HG02852 (cell line): Measurements from ENCODE around the gene HLA-DPA1.

ENCODE experiments used
- ATAC-seq: cut with Tn5 transposase; IDR thresholded peaks from one replicate; pipeline ENCODE4 v1.9.1; 2021; ENCODE audit warnings: mild to moderate bottlenecking, moderate library complexity; ENCODE audit not compliant: unreplicated experiment

Gene HLA-DPA1

GRCh38 chr6:33088931-33089620 is 15.6 kb upstream of the HLA-DPA1 start:
- no peak for ATAC-seq

DNA sequence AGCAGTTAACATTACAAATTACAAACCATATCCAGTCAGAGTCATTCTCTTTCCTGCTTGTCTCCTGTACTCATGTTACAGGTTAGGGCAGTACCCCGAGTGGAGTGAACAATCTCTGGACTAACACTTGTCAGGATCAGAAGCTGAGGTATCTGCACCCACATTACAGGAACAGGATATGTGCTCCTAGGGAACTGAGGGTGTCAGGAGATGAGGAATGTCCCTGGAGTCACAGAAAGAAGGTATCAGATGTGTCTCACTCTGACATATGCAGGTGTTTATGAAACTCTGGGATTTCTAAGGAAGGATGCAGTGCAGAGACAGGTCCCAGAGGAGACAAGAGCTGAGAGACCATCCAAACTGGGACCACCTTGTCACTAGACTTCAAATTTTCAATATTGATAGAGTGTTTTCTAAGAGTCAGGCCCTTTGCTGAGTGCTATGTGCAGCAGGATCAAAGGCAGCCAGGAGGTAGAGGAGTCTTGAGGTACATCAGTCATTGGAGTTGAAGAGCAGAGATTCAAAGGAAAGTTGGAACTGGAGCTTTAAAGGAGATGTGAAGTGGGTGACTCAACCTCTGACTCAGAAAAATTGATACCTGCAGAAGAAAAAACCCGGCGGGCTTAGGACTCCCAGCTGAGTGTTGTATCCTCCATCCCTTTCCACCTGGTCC is 14.9 kb upstream of the HLA-DPA1 start:
- no peak for ATAC-seq

- no peak for ATAC-seq
Observed at GRCh38 chr6:33085627-33086026, 12.2 kb upstream of the HLA-DPA1 start.

GRCh38 chr6:33082702-33083101 is 9.3 kb upstream of the HLA-DPA1 start:
- ATAC-seq: no peak

GRCh38 chr6:33081098-33081824 is 7.8 kb upstream of the HLA-DPA1 start:
- ATAC-seq: no peak

DNA sequence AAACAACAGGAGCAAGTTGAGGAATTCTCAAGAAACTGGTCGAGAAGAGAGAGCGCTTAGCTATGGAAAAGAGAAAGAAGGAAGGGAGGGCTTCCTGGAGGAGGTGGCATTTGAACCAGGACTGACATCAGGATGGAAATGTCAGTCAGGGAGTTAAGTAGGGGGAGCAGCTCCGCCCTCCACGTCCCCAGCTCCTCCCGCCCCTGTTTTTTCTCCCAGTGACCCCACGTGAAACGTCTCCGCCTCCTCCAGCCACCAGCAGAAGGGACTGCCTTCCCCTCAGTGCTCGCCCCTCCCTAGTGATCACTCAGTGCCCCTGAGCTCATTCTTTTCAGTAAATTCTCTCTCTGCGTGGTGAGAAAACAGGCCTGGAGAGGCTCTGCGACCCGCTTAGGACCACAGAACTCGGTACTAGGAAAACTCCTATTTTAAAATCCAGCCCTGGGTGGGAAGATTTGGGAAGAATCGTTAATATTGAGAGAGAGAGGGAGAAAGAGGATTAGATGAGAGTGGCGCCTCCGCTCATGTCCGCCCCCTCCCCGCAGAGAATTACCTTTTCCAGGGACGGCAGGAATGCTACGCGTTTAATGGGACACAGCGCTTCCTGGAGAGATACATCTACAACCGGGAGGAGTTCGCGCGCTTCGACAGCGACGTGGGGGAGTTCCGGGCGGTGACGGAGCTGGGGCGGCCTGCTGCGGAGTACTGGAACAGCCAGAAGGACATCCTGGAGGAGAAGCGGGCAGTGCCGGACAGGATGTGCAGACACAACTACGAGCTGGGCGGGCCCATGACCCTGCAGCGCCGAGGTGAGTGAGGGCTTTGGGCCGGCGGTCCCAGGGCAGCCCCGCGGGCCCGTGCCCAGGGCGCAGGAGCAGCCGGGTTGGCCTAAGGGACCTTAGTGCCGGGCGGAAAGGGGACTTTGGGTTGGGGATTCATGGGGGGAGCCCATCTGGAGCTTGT is 7.0 kb upstream of the HLA-DPA1 start:
- no peak for ATAC-seq

DNA sequence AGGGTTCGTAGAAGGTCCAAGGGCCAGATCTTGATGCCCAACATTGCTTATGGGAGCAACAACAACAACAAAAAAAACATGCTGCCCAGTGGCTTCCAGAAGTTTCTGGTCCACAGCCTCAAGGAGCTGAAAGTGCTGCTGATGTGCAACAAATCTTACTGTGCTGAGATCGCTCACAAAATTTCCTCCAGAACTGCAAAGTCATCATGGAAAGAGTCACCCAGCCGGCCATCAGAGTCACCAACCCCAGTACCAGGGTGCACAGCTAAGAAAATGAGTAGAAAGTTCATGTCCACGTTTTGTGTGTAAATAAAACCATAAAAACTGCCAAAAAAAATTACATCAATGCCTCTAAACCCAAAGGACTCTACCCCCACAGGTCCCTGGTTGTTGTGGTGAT is 6.1 kb upstream of the HLA-DPA1 start:
- no peak for ATAC-seq

- no peak for ATAC-seq
Observed at GRCh38 chr6:33078919-33079521, 5.6 kb upstream of the HLA-DPA1 start.

- ATAC-seq: no peak
Observed at GRCh38 chr6:33078442-33078841, 5.0 kb upstream of the HLA-DPA1 start.

DNA sequence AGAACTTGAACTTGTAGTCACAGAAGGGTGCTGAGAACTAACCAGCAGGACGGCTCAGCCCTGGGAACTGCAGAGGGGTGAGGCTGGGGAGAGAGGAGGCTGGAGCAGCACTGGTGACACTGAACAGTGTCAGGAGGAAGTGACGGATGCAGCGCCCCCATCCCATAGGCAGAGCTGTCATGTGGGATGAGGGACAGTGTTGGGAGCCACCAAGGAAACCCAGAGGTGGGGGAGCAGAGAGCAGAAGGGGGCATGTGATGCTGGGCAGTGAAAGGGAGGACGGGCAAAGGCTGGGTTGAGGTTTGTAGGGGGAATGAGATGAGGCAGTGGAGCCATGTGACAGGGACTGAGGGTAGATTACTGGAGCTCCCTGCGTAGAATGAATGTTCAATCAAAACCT is 4.5 kb upstream of the HLA-DPA1 start:
- no peak for ATAC-seq

DNA sequence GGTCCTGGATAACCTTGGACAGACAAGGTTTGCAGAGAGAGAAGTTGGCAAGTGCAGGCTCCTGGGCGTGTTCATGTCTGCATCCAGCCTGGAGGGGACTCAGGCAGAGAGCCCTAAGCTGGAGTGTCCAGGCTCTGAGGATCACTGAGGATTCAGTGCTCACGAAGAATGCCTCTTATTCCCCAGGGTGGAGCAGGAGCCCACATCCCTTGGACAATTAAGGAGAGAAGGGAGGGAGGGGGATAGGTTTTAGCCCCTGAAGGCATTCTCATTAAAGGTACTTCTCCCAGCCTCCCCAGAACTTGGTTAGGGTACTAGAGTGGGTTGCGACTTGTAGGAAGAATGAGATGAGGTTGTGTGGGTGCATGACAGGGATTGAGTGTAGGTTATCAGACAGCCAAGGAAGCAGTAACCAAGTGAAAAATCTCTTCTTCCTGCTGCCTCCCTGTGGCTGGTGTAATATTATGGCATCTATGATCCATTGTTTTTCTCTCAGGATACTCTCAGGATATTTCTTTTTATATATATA is 3.0 kb upstream of the HLA-DPA1 start:
- ATAC-seq: no peak

DNA sequence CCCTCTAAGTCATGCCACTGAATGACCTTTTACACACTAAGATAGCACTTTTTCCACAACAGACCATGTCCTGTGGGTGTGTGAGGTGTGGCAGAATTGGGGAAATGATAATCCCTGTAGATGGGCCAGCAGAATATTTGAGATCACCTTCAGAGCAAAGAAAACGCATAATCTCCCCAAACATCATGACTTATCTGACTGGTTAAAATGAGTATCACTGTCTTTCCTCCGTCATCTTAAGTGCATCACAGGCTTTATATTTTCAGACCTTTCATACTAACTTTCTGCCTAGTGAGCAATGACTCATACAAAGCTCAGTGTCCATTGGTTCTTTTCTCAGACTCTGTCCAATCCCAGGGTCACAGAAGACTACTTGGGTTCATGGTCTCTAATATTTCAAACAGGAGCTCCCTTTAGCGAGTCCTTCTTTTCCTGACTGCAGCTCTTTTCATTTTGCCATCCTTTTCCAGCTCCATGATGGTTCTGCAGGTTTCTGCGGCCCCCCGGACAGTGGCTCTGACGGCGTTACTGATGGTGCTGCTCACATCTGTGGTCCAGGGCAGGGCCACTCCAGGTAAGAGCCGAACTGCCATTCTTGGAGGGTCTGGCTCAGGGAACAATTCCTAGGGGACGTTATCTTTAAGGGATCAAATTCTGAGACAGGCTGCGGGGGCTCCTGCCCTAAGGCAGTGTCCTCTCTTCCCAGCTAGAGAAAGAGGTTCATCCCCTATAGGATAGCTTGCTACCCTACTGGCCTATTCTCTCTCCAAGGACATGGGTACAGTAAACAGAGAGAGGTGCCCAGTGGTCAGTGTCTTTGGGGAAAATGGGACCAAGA is 2.3 kb upstream of the HLA-DPA1 start, which contains the start of gene HLA-DPB1:
TSS of gene HLA-DPB1 (plus strand) at position 423 of the 838 bp plus-strand sequence. CDS start at position 475, 52 bp downstream.
- ATAC-seq: peak; percentile 70

DNA sequence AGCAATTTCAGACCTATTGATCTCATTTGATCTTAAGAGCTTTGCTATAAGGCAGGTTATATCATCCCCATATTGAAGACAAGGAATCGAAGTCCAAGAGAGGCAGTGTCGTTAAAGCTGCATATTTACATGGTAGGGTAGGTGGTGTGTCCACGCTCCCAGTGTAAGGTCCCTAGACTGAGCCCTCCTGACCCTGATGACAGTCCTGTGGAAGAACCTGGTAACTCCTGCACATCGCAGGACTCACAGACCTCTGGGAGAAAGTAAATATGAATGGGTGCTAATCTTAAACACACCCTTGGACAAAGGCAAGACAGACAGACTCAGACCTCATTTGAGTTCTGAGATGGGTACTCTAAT is 1.7 kb upstream of the HLA-DPA1 start:
- ATAC-seq: no peak

- ATAC-seq: no peak
Observed at GRCh38 chr6:33072508-33073100, 845 bp downstream of the HLA-DPA1 start.

DNA sequence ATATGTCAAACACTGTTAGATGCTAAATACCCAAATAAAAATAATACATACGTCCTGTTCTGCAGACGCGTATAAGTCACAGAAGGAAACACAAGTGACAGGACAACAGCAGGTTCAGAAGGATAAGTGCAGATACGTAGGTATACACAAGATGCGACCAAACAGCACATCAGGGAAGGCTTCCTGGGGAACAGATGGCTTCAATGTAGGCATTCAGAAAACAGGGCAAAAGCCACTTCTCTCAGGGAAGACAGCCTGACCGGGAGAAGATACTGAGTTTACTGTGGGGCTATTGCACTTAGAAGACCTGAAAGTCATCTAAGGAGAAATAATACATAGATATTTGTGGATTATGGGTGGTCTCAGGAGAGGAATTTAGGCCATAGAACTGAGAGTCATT is 1.9 kb downstream of the HLA-DPA1 start:
- ATAC-seq: no peak

DNA sequence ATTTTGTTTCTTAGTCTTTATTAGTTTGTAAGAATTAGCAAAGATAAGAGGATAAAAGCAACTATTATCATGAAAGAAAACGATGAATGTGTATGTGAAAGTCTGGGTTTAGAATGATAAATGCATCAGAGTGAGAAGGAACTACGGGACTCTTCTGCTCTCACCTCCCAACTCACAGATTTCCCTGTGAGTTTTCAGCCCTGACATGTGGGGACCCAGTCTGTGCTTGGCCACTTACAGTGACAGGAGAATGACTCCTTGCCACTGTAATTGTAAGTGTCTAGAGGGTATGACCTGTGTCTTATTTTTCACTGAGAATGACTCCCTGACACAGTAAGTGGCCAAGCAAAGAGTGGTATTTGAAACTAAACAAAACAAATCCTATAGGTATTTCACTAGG is 2.5 kb downstream of the HLA-DPA1 start:
- ATAC-seq: no peak

DNA sequence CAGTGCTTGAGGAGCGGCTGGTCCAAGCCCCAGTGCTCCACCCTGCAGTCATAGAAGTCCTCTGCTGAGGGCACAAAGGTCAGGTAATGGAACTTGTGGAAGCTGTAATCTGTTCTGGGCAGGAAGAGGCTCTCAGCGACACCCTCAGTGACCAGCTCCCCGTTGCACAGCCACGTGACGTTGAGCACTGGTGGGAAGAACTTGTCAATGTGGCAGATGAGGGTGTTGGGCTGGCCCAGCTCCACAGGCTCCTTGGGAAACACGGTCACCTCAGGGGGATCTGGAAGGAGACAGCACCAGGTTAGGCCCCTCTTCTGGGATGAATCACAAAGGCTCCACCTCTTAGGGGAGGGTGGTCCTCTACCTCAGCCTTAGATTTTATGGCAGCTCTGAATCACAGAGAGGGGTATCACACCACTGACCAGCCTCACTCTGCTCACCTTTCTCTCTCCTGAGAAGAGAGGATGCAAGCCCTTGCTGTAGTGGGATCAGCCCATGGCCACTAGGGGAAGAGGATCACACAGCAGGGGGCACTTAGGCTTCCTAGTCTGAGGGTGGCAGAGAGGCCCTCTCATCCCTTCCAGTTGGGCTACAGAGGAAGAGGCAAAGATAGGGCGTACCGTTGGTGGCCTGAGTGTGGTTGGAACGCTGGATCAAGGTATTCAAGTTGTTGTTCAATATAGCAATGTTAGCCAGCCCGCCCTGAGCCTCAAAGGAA is 4.3 kb downstream of the HLA-DPA1 start:
- no peak for ATAC-seq

GRCh38 chr6:33066917-33067521 is 6.4 kb downstream of the HLA-DPA1 start:
- no peak for ATAC-seq
